ENCODE results near the gene EIF1.

EIF1 gene

DNA sequence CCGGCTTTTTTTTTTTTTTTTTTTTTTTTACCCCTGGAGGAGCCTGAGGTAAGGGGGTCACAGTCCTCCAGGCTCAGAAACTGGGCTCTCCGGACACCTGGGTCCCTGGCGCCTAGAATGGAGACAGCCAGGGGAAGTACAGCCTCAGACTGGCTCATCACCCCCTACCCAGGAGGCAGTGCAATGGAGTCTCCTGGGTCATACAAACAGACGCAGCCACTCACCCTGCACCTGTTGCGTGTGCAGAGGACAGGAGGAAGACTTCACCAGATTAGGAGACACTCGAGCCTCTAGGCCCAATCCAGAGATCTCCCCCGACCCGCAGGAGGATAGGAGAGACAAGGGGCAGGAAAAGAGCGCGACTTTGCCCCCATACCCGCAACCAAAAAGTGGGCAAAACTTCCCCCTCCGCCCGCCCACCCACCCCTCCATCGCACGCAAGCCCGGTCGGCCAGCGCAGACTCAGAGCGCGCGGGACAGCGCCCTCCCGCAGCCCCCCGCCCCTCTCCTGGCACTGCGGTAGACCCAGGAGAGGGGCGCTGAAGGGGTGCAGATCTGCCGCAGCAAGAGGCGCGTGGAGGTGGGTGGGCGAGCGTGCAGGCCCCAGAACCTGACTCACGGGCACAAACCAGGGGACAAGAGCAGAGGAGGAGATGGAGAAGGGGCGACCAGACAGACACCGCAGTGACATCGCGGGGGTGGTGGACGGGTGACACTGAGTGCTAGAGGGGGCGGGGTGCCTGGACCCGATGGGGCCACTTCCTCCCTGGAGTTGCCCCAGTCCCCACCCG lies 44.9 kb downstream of the EIF1 start:
- Histone ChIP-seq H3K27ac (ENCODE audit: low read depth, low read length) (no peak overlapping the region), H3K4me3 (ENCODE audit: low read depth, low read length) (peak overlapping the region; percentile 66), H3K27me3 (ENCODE audit: insufficient read depth, low read length) (peaks cover 71% of the 10 kb centered on the region), H2AFZ (ENCODE audit: low read length, unreplicated experiment) (no peak overlapping the region), H3K36me3 (ENCODE audit: insufficient read depth, low read length) (no peaks in the 10 kb centered on the region), H3K79me2 (ENCODE audit: control insufficient read depth, insufficient read depth, low read length, unreplicated experiment) (no peaks in the 10 kb centered on the region), H3K4me1 (ENCODE audit: control insufficient read depth, insufficient read depth, low read length, unreplicated experiment) (peaks cover 4% of the 10 kb centered on the region)

- no peaks in the 10 kb centered on the region for H3K36me3 ChIP-seq (ENCODE audit: insufficient read depth, low read length)
- peaks cover 6% of the 10 kb centered on the region for H3K4me1 ChIP-seq (ENCODE audit: control insufficient read depth, insufficient read depth, low read length, unreplicated experiment)
- H3K27ac ChIP-seq (ENCODE audit: low read depth, low read length) = no peak within 1 kb of the TSS
- peak within 1 kb of the TSS; percentile 66 for H3K4me3 ChIP-seq (ENCODE audit: low read depth, low read length)
- H3K27me3 ChIP-seq (ENCODE audit: insufficient read depth, low read length) = peaks cover 71% of the 10 kb centered on the region
- peak within 1 kb of the TSS; percentile 73 for H2AFZ ChIP-seq (ENCODE audit: low read length, unreplicated experiment)
- no peaks in the 10 kb centered on the region for H3K79me2 ChIP-seq (ENCODE audit: control insufficient read depth, insufficient read depth, low read length, unreplicated experiment)
Measured at GRCh38 chr17:41734139-41734948, 45.7 kb downstream of the EIF1 start, which contains the start of gene HAP1. Gene HAP1, minus strand, starts transcription at chr17:41734643. Its CDS starts 9 bp downstream, at chr17:41734634.

DNA sequence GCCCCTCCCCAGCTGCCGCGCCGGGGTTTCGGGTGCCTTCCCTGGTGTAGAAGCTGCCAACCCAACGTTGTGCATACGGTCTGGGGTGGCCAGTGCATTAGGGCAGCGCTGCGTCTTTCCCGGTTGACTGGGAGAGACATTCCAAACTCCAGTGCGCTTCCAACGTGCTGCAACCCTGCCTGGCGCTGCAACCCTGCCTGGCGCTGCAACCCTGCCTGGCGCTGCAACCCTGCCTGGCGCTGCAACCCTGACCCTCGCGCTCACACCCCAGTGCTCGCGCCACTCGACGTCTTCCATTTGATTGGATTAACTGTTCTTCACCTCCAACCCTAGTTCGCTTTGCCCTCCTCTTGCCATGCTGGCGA lies 46.2 kb downstream of the EIF1 start:
- Histone ChIP-seq H2AFZ (ENCODE audit: low read length, unreplicated experiment) (peak overlapping the region; percentile 32), H3K4me1 (ENCODE audit: control insufficient read depth, insufficient read depth, low read length, unreplicated experiment) (peaks cover 10% of the 10 kb centered on the region), H3K36me3 (ENCODE audit: insufficient read depth, low read length) (no peaks in the 10 kb centered on the region), H3K27ac (ENCODE audit: low read depth, low read length) (no peak overlapping the region), H3K27me3 (ENCODE audit: insufficient read depth, low read length) (peaks cover 71% of the 10 kb centered on the region), H3K79me2 (ENCODE audit: control insufficient read depth, insufficient read depth, low read length, unreplicated experiment) (no peaks in the 10 kb centered on the region), H3K4me3 (ENCODE audit: low read depth, low read length) (peak overlapping the region; percentile 66)

- Histone ChIP-seq H2AFZ (ENCODE audit: low read length, unreplicated experiment) (no peak overlapping the region), H3K4me1 (ENCODE audit: control insufficient read depth, insufficient read depth, low read length, unreplicated experiment) (peaks cover 15% of the 10 kb centered on the region), H3K79me2 (ENCODE audit: control insufficient read depth, insufficient read depth, low read length, unreplicated experiment) (no peaks in the 10 kb centered on the region), H3K27me3 (ENCODE audit: insufficient read depth, low read length) (peaks cover 64% of the 10 kb centered on the region), H3K4me3 (ENCODE audit: low read depth, low read length) (no peak overlapping the region), H3K36me3 (ENCODE audit: insufficient read depth, low read length) (no peaks in the 10 kb centered on the region), H3K27ac (ENCODE audit: low read depth, low read length) (no peak overlapping the region)
Measured at GRCh38 chr17:41735744-41736143, 47.1 kb downstream of the EIF1 start.

- Histone ChIP-seq H3K79me2 (ENCODE audit: control insufficient read depth, insufficient read depth, low read length, unreplicated experiment) (no peaks in the 10 kb centered on the region), H3K4me1 (ENCODE audit: control insufficient read depth, insufficient read depth, low read length, unreplicated experiment) (peaks cover 15% of the 10 kb centered on the region), H3K27me3 (ENCODE audit: insufficient read depth, low read length) (peaks cover 51% of the 10 kb centered on the region), H3K36me3 (ENCODE audit: insufficient read depth, low read length) (no peaks in the 10 kb centered on the region), H3K27ac (ENCODE audit: low read depth, low read length) (no peak overlapping the region), H3K4me3 (ENCODE audit: low read depth, low read length) (no peak overlapping the region), H2AFZ (ENCODE audit: low read length, unreplicated experiment) (no peak overlapping the region)
Measured at GRCh38 chr17:41736983-41737679, 48.4 kb downstream of the EIF1 start.

DNA sequence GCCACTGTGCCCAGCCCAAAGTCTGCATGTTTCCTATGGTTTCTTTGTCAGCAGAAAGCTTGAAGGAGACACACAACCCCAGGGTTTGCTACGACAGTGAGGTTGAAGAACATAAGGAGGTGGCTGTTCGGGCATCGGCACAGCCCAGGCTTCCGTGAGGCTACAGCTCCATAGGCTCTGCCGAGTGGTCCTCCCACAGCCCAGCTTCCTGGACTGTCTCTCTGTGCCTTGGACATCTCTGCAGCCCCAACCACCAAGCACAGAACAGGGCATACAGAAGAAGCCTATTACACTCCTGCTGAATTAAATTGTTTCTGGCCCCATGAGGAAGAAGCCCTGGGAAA lies 49.0 kb downstream of the EIF1 start:
- Histone ChIP-seq H2AFZ (ENCODE audit: low read length, unreplicated experiment) (no peak overlapping the region), H3K27ac (ENCODE audit: low read depth, low read length) (no peak overlapping the region), H3K4me3 (ENCODE audit: low read depth, low read length) (no peak overlapping the region), H3K4me1 (ENCODE audit: control insufficient read depth, insufficient read depth, low read length, unreplicated experiment) (peaks cover 15% of the 10 kb centered on the region), H3K27me3 (ENCODE audit: insufficient read depth, low read length) (peaks cover 46% of the 10 kb centered on the region), H3K36me3 (ENCODE audit: insufficient read depth, low read length) (no peaks in the 10 kb centered on the region), H3K79me2 (ENCODE audit: control insufficient read depth, insufficient read depth, low read length, unreplicated experiment) (no peaks in the 10 kb centered on the region)

- Histone ChIP-seq H3K36me3 (ENCODE audit: insufficient read depth, low read length) (no peaks in the 10 kb centered on the region), H3K27ac (ENCODE audit: low read depth, low read length) (no peak overlapping the region), H3K4me3 (ENCODE audit: low read depth, low read length) (no peak overlapping the region), H3K27me3 (ENCODE audit: insufficient read depth, low read length) (peaks cover 41% of the 10 kb centered on the region), H3K4me1 (ENCODE audit: control insufficient read depth, insufficient read depth, low read length, unreplicated experiment) (peaks cover 15% of the 10 kb centered on the region), H2AFZ (ENCODE audit: low read length, unreplicated experiment) (peak overlapping the region; percentile 55), H3K79me2 (ENCODE audit: control insufficient read depth, insufficient read depth, low read length, unreplicated experiment) (no peaks in the 10 kb centered on the region)
Measured at GRCh38 chr17:41738077-41738800, 49.6 kb downstream of the EIF1 start.

DNA sequence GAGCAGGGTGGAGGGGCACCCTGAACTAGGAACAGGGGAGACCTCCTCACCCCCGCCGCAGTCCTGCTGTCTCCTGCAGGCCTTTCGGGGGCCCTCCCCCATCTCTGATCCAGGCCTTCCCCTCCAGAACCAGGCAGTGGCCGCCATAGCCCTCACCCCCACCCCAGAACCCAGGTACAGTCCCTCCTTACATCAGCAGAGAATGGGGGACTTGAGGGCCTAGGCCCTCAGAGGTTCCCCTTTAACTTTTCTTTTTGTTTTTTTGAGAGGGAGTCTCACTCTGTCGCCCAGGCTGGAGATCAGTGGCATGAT lies 50.1 kb downstream of the EIF1 start:
- H2AFZ ChIP-seq (ENCODE audit: low read length, unreplicated experiment) = no peak overlapping the region
- H3K79me2 ChIP-seq (ENCODE audit: control insufficient read depth, insufficient read depth, low read length, unreplicated experiment) = no peaks in the 10 kb centered on the region
- peaks cover 15% of the 10 kb centered on the region for H3K4me1 ChIP-seq (ENCODE audit: control insufficient read depth, insufficient read depth, low read length, unreplicated experiment)
- no peaks in the 10 kb centered on the region for H3K36me3 ChIP-seq (ENCODE audit: insufficient read depth, low read length)
- no peak overlapping the region for H3K27ac ChIP-seq (ENCODE audit: low read depth, low read length)
- H3K27me3 ChIP-seq (ENCODE audit: insufficient read depth, low read length) = peaks cover 37% of the 10 kb centered on the region
- H3K4me3 ChIP-seq (ENCODE audit: low read depth, low read length) = no peak overlapping the region

DNA sequence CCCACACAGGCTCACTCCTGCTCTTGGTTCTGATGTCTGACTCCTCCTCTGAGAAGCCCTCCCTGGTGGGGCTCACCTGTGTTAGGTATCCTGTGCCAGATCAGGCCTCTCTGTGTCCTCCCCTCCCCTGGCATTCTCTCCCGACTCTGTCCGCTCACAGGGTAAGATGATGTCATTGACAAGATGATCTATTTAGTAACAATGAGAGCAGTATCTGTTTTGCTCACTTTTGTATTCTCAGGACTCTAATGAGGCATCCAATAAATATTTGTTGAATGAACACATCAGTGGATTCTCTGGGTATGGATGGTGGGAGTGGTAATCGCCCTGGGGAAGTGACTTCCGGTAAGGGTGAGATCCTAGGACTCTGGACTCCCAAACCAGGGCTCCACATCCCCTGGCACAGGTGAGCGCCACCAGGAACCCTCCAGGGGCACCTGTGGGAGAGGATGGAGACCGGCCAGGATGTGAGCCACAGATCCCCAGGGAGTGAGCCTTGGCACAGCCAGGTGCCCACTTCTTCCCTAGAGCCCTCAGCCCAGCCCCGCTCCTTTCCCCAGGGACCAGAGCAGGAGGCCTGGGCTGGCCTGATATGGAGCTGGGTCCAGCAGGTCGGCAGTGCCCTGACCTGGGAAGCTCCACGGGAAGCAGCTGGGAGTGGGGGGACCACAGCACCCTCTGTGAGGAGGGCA lies 51.1 kb downstream of the EIF1 start:
- Histone ChIP-seq H3K27me3 (ENCODE audit: insufficient read depth, low read length) (peaks cover 27% of the 10 kb centered on the region), H3K4me1 (ENCODE audit: control insufficient read depth, insufficient read depth, low read length, unreplicated experiment) (peaks cover 15% of the 10 kb centered on the region), H2AFZ (ENCODE audit: low read length, unreplicated experiment) (no peak overlapping the region), H3K4me3 (ENCODE audit: low read depth, low read length) (no peak overlapping the region), H3K27ac (ENCODE audit: low read depth, low read length) (no peak overlapping the region), H3K36me3 (ENCODE audit: insufficient read depth, low read length) (no peaks in the 10 kb centered on the region), H3K79me2 (ENCODE audit: control insufficient read depth, insufficient read depth, low read length, unreplicated experiment) (no peaks in the 10 kb centered on the region)

DNA sequence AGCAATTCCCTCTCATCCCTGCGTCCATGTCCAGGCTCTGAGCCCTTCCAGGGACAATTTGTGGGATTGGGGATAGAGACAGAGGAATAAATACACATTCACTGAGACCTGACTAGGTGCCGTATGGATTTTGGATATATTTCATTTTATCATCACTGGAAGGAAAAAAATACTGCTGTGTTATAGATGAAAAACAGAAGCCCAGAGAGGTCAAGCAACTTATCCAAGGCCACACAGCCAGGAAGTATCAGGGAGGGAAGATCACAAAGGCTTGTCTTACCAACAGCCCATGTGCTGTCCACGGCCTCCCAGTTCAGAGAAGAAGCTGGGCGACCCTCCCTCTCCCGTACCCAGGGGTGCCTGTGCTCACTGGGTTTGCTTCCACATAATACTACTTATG lies 51.8 kb downstream of the EIF1 start:
- peaks cover 15% of the 10 kb centered on the region for H3K4me1 ChIP-seq (ENCODE audit: control insufficient read depth, insufficient read depth, low read length, unreplicated experiment)
- H3K36me3 ChIP-seq (ENCODE audit: insufficient read depth, low read length) = no peaks in the 10 kb centered on the region
- no peak overlapping the region for H3K4me3 ChIP-seq (ENCODE audit: low read depth, low read length)
- H2AFZ ChIP-seq (ENCODE audit: low read length, unreplicated experiment) = no peak overlapping the region
- H3K27me3 ChIP-seq (ENCODE audit: insufficient read depth, low read length) = peaks cover 20% of the 10 kb centered on the region
- no peak overlapping the region for H3K27ac ChIP-seq (ENCODE audit: low read depth, low read length)
- no peaks in the 10 kb centered on the region for H3K79me2 ChIP-seq (ENCODE audit: control insufficient read depth, insufficient read depth, low read length, unreplicated experiment)
